Lower leg skin (tissue), 3 donors: ENCODE results near the gene AUH.

Experiments used
- CTCF ChIP-seq, 3 donors: fragments of 450-650 bp; IDR thresholded peaks; one replicate each; pipeline ENCODE4 v1.5.1; 2016; ENCODE audit warnings: antibody characterized with exemption in 3 of 3, mild to moderate bottlenecking in 3 of 3, moderate library complexity in 2 of 3
- POLR2A ChIP-seq, 2 donors: fragments of 450-650 bp; IDR thresholded peaks; one replicate each; pipeline ENCODE4 v1.6.1; 2016 to 2017; ENCODE audit warnings: antibody characterized with exemption in 2 of 2, mild to moderate bottlenecking in 1 of 2, moderate library complexity in 1 of 2

GRCh38 chr9:91282292-91282691 is 79.4 kb downstream of the AUH start:
- no peak for TF ChIP-seq CTCF (IDR thresholded peaks at IDR 0.05)
- TF ChIP-seq POLR2A (IDR thresholded peaks at IDR 0.05), result no peak
